ENCODE results near the gene NARF.

GRCh38 chr17:82445542-82445941 lies 13.0 kb upstream of the NARF start:
- TF ChIP-seq CTCF (IDR thresholded peaks at IDR 0.05) (no peak), POLR2AphosphoS5 (IDR thresholded peaks at IDR 0.05) (no peak)

All from transverse colon (tissue), 4 donors.